ENCODE measurements around the gene MYH6. TPM values are rescaled to one million over a fixed set of nuclear protein-coding genes. Genes with fewer than 3 reads are reported as not detected.
"Not testable (repeated sequence)": the region's sequence is repeated elsewhere in the genome, so short reads cannot be mapped to it uniquely, and the experiment has no call there.

Gene MYH6
- total RNA-seq, 1 experiment from 2014 or later: not detected

DNA sequence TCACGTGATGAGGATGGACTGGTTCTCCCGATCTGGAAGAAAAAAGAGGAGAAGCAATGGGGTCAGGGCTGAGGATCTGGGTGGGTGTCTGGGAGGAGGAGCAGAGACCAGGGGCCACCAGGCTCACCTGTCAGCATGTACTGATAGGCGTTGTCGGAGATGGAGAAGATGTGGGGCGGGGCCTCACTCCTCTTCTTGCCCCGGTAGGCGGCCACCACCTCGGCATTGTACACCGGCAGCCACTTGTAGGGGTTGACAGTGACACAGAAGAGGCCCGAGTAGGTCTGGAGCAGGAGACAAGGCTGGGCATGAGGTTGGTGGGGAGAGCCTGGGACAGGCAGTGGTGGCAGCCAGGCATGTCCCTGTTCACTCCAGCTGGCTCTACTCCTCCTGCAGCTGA, 3.0 kb downstream of the MYH6 start:
- no peak for DNase-seq
- Histone ChIP-seq H3K9ac (ENCODE audit: low read length) (no peak overlapping the region), H3K4me1 (ENCODE audit: low read length) (peaks cover 19% of the 10 kb centered on the region), H3K79me2 (ENCODE audit: low read length) (no peaks in the 10 kb centered on the region), H4K20me1 (ENCODE audit: insufficient read depth, low read depth, low read length) (peaks cover 5% of the 10 kb centered on the region; the same call in 1 of the 2 replicates), H3K9me3 (ENCODE audit: low read length) (no peaks in the 10 kb centered on the region), H3K27ac (ENCODE audit: low read length) (no peak overlapping the region), H3K4me2 (ENCODE audit: low read depth, low read length, poor library complexity, severe bottlenecking) (no peak overlapping the region), H2AFZ (ENCODE audit: low read length) (no peak overlapping the region), H3K27me3 (ENCODE audit: low read length) (no peaks in the 10 kb centered on the region), H3K9me2 (replicated peaks; ENCODE audit: insufficient read depth, low read length) (no peaks in the 10 kb centered on the region), H3K4me3 (ENCODE audit: low read length) (no peak overlapping the region), H3K36me3 (ENCODE audit: insufficient read depth, low read length) (no peaks in the 10 kb centered on the region)

DNA sequence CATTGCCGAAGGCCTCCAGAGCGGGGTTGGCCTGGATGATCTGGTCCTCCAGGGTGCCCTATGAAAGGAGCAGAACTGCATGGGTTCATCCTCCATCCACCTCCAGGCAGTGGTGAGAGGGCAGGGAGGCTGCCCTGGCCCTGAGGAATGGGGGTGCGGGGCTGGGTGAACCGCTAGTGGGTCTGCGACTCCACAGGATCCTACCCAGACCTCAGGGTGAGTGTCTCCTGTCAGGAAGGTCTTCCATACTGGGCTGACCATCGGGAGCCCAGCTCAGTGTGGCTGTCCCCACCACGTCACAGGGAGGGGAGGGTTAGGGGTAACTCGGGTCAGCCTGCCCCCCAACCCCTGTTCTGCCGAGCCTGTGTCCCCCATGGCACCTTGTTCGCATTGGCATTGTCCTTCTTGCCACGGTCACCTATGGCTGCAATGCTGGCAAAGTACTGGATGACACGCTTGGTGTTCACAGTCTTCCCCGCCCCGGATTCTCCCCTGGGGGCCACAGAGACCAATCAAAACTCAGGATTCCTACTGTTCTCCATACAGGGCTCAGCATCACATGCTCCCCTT, 3.7 kb downstream of the MYH6 start:
- Histone ChIP-seq H3K27ac (ENCODE audit: low read length) (no peak overlapping the region), H3K27me3 (ENCODE audit: low read length) (no peaks in the 10 kb centered on the region), H3K9me3 (ENCODE audit: low read length) (no peaks in the 10 kb centered on the region), H3K9me2 (replicated peaks; ENCODE audit: insufficient read depth, low read length) (no peaks in the 10 kb centered on the region), H3K4me2 (ENCODE audit: low read depth, low read length, poor library complexity, severe bottlenecking) (no peak overlapping the region), H3K79me2 (ENCODE audit: low read length) (no peaks in the 10 kb centered on the region), H3K36me3 (ENCODE audit: insufficient read depth, low read length) (no peaks in the 10 kb centered on the region), H3K4me1 (ENCODE audit: low read length) (peaks cover 19% of the 10 kb centered on the region), H2AFZ (ENCODE audit: low read length) (no peak overlapping the region), H3K4me3 (ENCODE audit: low read length) (no peak overlapping the region), H4K20me1 (ENCODE audit: insufficient read depth, low read depth, low read length) (peaks cover 5% of the 10 kb centered on the region; the same call in 1 of the 2 replicates), H3K9ac (ENCODE audit: low read length) (no peak overlapping the region)
- DNase-seq: no peak

DNA sequence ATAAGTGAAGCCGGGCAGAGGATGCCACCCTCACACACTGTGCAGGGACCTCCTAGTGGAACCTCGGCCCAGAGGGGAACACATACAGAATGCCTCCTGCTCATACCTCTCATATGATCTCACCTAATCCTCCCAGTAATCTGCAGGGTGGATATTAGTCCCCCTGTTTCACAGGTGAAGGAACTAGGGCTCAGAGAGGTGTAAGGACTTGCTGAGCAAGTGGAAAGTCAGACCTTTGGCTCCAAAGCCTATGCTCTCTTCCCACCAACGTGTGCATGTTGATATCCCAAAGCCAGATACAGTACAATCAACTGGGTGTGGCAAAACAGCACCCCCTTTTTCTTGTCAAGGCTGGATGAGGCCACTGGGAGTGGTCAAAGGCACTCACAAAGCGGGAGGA, 4.2 kb downstream of the MYH6 start:
- no peak overlapping the region for H3K4me3 ChIP-seq (ENCODE audit: low read length)
- no peak overlapping the region for H3K4me2 ChIP-seq (ENCODE audit: low read depth, low read length, poor library complexity, severe bottlenecking)
- H3K4me1 ChIP-seq (ENCODE audit: low read length): peaks cover 16% of the 10 kb centered on the region
- no peaks in the 10 kb centered on the region for H3K79me2 ChIP-seq (ENCODE audit: low read length)
- no peaks in the 10 kb centered on the region for H3K9me2 ChIP-seq (replicated peaks; ENCODE audit: insufficient read depth, low read length)
- no peaks in the 10 kb centered on the region for H3K9me3 ChIP-seq (ENCODE audit: low read length)
- H3K36me3 ChIP-seq (ENCODE audit: insufficient read depth, low read length): no peaks in the 10 kb centered on the region
- no peak overlapping the region for H3K9ac ChIP-seq (ENCODE audit: low read length)
- DNase-seq: no peak
- no peak overlapping the region for H2AFZ ChIP-seq (ENCODE audit: low read length)
- no peak overlapping the region for H3K27ac ChIP-seq (ENCODE audit: low read length)
- H4K20me1 ChIP-seq (ENCODE audit: insufficient read depth, low read depth, low read length): peaks cover 5% of the 10 kb centered on the region; the same call in 1 of the 2 replicates
- no peaks in the 10 kb centered on the region for H3K27me3 ChIP-seq (ENCODE audit: low read length)

DNA sequence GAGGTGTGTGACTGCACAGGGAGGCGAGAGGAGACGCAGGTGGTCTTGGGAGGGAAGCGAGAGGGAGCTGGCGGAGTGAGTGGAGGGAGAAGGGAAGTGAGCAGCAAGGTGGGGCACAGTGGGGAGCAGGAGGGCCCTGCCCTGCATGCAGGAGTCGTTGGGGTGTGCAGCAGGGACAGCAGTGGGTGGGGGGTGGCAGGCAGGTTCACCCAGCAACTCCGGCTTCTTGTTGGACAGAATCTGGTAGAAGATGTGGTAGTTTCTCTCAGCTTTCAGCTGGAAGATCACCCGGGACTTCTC, 5.0 kb downstream of the MYH6 start:
- Histone ChIP-seq H3K4me2 (ENCODE audit: low read depth, low read length, poor library complexity, severe bottlenecking) (no peak overlapping the region), H3K27ac (ENCODE audit: low read length) (no peak overlapping the region), H3K9me2 (replicated peaks; ENCODE audit: insufficient read depth, low read length) (no peaks in the 10 kb centered on the region), H3K9ac (ENCODE audit: low read length) (no peak overlapping the region), H3K36me3 (ENCODE audit: insufficient read depth, low read length) (no peaks in the 10 kb centered on the region), H3K4me3 (ENCODE audit: low read length) (no peak overlapping the region), H3K9me3 (ENCODE audit: low read length) (no peaks in the 10 kb centered on the region), H3K4me1 (ENCODE audit: low read length) (peaks cover 16% of the 10 kb centered on the region), H2AFZ (ENCODE audit: low read length) (no peak overlapping the region), H3K27me3 (ENCODE audit: low read length) (no peaks in the 10 kb centered on the region), H3K79me2 (ENCODE audit: low read length) (no peaks in the 10 kb centered on the region), H4K20me1 (ENCODE audit: insufficient read depth, low read depth, low read length) (peaks cover 5% of the 10 kb centered on the region; the same call in 1 of the 2 replicates)
- DNase-seq: no peak

DNA sequence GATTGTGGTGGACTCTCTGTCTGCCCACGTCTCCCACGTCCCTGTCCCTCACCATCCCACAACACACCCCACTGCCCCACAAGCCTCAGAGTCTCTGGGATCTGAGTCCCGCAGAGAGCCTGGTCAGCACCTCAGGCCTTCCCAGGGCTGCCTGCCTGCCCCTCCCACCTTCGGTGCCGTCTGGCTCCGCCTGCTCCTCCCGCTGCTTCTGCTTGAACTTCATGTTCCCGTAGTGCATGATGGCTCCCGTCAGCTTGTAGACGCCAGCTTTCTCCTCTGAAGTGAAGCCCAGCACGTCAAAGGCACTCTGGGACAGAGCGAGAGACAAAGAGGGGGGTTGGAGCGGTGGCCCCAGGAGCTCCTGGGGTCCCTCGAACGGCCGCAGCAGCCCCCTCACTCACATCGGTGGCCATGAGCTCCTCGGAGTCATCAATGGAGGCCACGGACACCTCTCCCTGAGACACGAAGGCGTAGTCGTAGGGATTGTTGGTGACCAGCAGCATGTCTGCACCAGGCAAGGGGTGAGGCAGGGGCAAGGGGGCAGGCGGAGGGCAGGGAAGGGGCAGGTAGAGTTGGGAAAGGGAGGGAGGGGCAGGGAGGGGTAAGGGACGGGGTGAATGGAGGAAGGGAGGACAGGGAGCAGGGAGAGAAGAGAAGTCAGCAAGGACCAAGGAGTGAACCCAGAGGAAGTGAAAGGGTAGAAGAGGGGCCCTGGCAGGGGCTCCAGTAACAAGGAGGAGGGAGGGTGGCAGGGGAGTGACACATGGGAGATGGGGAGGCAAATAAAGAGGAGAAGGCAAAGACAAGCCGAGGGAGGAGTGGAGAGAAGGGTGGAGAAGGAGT, 5.6 kb downstream of the MYH6 start:
- H3K9me2 ChIP-seq (replicated peaks; ENCODE audit: insufficient read depth, low read length): no peaks in the 10 kb centered on the region
- no peak for DNase-seq
- H3K27ac ChIP-seq (ENCODE audit: low read length): no peak overlapping the region
- H3K27me3 ChIP-seq (ENCODE audit: low read length): no peaks in the 10 kb centered on the region
- peaks cover 16% of the 10 kb centered on the region for H3K4me1 ChIP-seq (ENCODE audit: low read length)
- H3K36me3 ChIP-seq (ENCODE audit: insufficient read depth, low read length): no peaks in the 10 kb centered on the region
- no peak overlapping the region for H2AFZ ChIP-seq (ENCODE audit: low read length)
- no peaks in the 10 kb centered on the region for H3K79me2 ChIP-seq (ENCODE audit: low read length)
- H3K9me3 ChIP-seq (ENCODE audit: low read length): no peaks in the 10 kb centered on the region
- H3K4me2 ChIP-seq (ENCODE audit: low read depth, low read length, poor library complexity, severe bottlenecking): no peak overlapping the region
- H3K4me3 ChIP-seq (ENCODE audit: low read length): no peak overlapping the region
- no peak overlapping the region for H3K9ac ChIP-seq (ENCODE audit: low read length)
- H4K20me1 ChIP-seq (ENCODE audit: insufficient read depth, low read depth, low read length): peaks cover 5% of the 10 kb centered on the region; the same call in 1 of the 2 replicates

DNA sequence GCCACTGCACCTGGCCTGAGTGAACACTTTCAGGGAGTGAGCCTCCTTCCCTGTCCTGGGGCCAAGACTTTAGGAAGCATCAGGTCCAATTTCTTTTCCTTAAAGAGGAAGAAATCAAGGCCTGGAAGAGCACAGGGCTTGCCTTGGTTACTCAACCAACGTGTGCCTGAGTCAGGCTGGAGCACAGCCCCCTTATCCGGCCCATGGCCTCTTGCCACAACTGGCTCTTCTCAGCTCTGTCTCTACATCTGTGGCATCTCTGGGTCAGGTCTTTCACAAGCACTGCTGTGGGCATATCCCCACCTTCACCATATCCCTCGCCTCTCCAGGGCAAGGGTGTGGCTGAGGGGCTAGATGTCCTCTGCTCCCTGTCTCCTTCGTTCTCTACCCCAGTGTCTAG, 6.8 kb downstream of the MYH6 start:
- H2AFZ ChIP-seq (ENCODE audit: low read length): no peak overlapping the region
- H3K27me3 ChIP-seq (ENCODE audit: low read length): no peaks in the 10 kb centered on the region
- no peak for DNase-seq
- H3K9me2 ChIP-seq (replicated peaks; ENCODE audit: insufficient read depth, low read length): no peaks in the 10 kb centered on the region
- H3K4me3 ChIP-seq (ENCODE audit: low read length): no peak overlapping the region
- H3K79me2 ChIP-seq (ENCODE audit: low read length): no peaks in the 10 kb centered on the region
- H3K9ac ChIP-seq (ENCODE audit: low read length): no peak overlapping the region
- no peaks in the 10 kb centered on the region for H3K36me3 ChIP-seq (ENCODE audit: insufficient read depth, low read length)
- peaks cover 11% of the 10 kb centered on the region for H3K4me1 ChIP-seq (ENCODE audit: low read length)
- no peak overlapping the region for H3K4me2 ChIP-seq (ENCODE audit: low read depth, low read length, poor library complexity, severe bottlenecking)
- no peak overlapping the region for H3K27ac ChIP-seq (ENCODE audit: low read length)
- H4K20me1 ChIP-seq (ENCODE audit: insufficient read depth, low read depth, low read length): 0 out of 2 replicates have a peak, but pooled peaks cover 5% of the 10 kb centered on the region
- no peaks in the 10 kb centered on the region for H3K9me3 ChIP-seq (ENCODE audit: low read length)

DNA sequence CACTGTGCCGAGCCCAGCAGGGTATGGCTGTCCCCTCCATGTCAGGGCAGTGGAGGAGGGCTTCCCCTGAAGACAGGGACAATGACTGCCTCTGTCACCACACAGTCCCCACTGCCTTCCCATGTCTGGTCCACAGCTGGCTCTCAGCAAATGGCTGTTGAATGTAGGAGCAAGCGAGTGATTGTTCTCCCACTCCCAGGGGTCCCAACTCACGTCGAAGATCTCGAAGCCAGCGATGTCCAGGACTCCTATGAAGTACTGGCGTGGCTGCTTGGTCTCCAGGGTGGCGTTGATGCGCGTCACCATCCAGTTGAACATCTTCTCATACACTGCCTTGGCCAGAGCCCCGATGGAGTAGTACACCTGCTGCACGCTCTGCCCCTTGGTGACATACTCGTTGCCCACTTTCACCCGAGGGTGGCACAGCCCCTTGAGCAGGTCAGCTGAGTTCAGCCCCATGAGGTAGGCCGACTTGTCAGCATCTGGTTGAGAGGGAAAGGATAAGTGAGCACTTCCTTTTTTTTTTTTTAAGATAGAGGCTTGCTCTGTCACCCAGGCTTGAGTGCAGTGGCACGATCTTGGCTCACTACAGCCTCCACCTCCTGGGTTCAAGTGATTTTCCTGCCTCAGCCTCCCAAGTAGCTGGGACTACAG, 7.5 kb downstream of the MYH6 start:
- not testable (repeated sequence) for H3K4me2 ChIP-seq (ENCODE audit: low read depth, low read length, poor library complexity, severe bottlenecking); H3K79me2 ChIP-seq (ENCODE audit: low read length); H3K36me3 ChIP-seq (ENCODE audit: insufficient read depth, low read length); H3K4me3 ChIP-seq (ENCODE audit: low read length); DNase-seq; H3K9me2 ChIP-seq (replicated peaks; ENCODE audit: insufficient read depth, low read length); H2AFZ ChIP-seq (ENCODE audit: low read length); H3K4me1 ChIP-seq (ENCODE audit: low read length); H3K9me3 ChIP-seq (ENCODE audit: low read length); H3K27me3 ChIP-seq (ENCODE audit: low read length); H4K20me1 ChIP-seq (ENCODE audit: insufficient read depth, low read depth, low read length); H3K9ac ChIP-seq (ENCODE audit: low read length); H3K27ac ChIP-seq (ENCODE audit: low read length)

DNA sequence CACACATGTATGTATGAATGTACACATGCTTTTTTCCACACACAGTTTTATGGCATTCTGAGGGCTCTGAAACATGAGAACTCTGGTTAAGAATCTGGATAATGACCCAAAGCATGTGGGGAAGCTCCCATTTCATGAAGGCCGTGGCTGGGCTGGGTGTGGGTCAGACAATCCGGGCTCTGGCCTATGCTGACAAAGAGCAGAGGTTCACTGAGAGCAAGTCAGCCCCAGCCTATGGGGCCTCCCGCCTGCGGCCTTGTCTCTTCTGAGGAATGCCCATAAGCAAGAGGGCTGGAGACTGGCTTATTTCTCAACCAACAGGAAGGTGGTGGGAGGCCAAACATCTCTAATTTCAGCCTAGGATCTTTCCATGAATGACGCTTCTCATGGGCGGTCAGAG, 8.5 kb downstream of the MYH6 start:
- no peak overlapping the region for H3K9ac ChIP-seq (ENCODE audit: low read length)
- DNase-seq: no peak
- H3K36me3 ChIP-seq (ENCODE audit: insufficient read depth, low read length): no peaks in the 10 kb centered on the region
- no peak overlapping the region for H2AFZ ChIP-seq (ENCODE audit: low read length)
- H3K4me2 ChIP-seq (ENCODE audit: low read depth, low read length, poor library complexity, severe bottlenecking): no peak overlapping the region
- peaks cover 4% of the 10 kb centered on the region; the same call in 1 of the 2 replicates for H3K4me1 ChIP-seq (ENCODE audit: low read length)
- H4K20me1 ChIP-seq (ENCODE audit: insufficient read depth, low read depth, low read length): 0 out of 2 replicates have a peak, but pooled peaks cover 5% of the 10 kb centered on the region
- no peaks in the 10 kb centered on the region for H3K27me3 ChIP-seq (ENCODE audit: low read length)
- H3K9me2 ChIP-seq (replicated peaks; ENCODE audit: insufficient read depth, low read length): no peaks in the 10 kb centered on the region
- H3K79me2 ChIP-seq (ENCODE audit: low read length): no peaks in the 10 kb centered on the region
- H3K4me3 ChIP-seq (ENCODE audit: low read length): no peak overlapping the region
- H3K9me3 ChIP-seq (ENCODE audit: low read length): no peaks in the 10 kb centered on the region
- no peak overlapping the region for H3K27ac ChIP-seq (ENCODE audit: low read length)

Data from Karpas-422 (cell line).